K562 treated with DMSO at 1 percent for 24 hours (cell line): ENCODE data around the gene TIGAR. TPM values are rescaled to one million over a fixed set of nuclear protein-coding genes. Genes with fewer than 3 reads are reported as not detected.

Experiments used
- total RNA-seq: library from RNA; unstranded; fragments of 300-600 nt; gene quantifications from 2 replicates; pipeline ENCODE4 v1.2.3, GENCODE V29; 2022; ENCODE audit warnings: low read depth; ENCODE audit not compliant: insufficient read depth

Gene TIGAR
- total RNA-seq, result 0.32 and 1.4 TPM in 2 replicates

GRCh38 chr12:4320853-4321701 is at the start of gene TIGAR:
TSS of gene TIGAR (plus strand) at chr12:4321213. CDS start at chr12:4321272, 59 bp downstream.

GRCh38 chr12:4273652-4274395 is 47.2 kb upstream of the TIGAR start, which contains the start of gene CCND2:
TSS of gene CCND2 (plus strand) at chr12:4273762. CDS start at chr12:4274041, 279 bp downstream.

GRCh38 chr12:4379405-4379804 is 58.4 kb downstream of the TIGAR start, which contains the start of gene FGF23:
TSS of gene FGF23 (minus strand) at chr12:4379712. CDS start at chr12:4379582, 130 bp downstream.

Other genes with a start within 250 kb of the TIGAR start
- gene CCND2, start 47.5 kb upstream of the TIGAR start, total RNA-seq, result 13.7 and 14.0 TPM in 2 replicates
- not detected in 2 replicates for gene FGF23, start 58.5 kb downstream of the TIGAR start, total RNA-seq
- gene FGF6, start 124.6 kb downstream of the TIGAR start, total RNA-seq, result not detected in 2 replicates
- 32.8 and 38.4 TPM in 2 replicates for gene RAD51AP1, start 217.7 kb downstream of the TIGAR start, total RNA-seq
- gene DYRK4, start 241.0 kb downstream of the TIGAR start, total RNA-seq, result 11.7 and 13.5 TPM in 2 replicates